Type B pancreatic cell (in vitro differentiated cells): ENCODE results near the gene SVOP. TPM values are rescaled to one million over a fixed set of nuclear protein-coding genes. Genes with fewer than 3 reads are reported as not detected.

Source experiments
- DNase-seq: peaks from one replicate; pipeline ENCODE4 v3.0.0; 2021; ENCODE audit warnings: mixed read lengths; ENCODE audit not compliant: unreplicated experiment; ENCODE audit errors: extremely low spot score
- H3K27ac Mint-ChIP-seq: 2 replicates; pipeline ENCODE4 v1.8.0; 2021; ENCODE audit warnings: mild to moderate bottlenecking, mixed read lengths
- H3K27me3 Mint-ChIP-seq: 2 replicates; pipeline ENCODE4 v1.8.0; 2021; ENCODE audit warnings: mixed read lengths
- H3K36me3 Mint-ChIP-seq: 2 replicates; pipeline ENCODE4 v1.8.0; 2021; ENCODE audit warnings: mixed read lengths
- H3K4me1 Mint-ChIP-seq: one replicate; pipeline ENCODE4 v1.8.0; 2021; ENCODE audit warnings: mixed read lengths; ENCODE audit not compliant: unreplicated experiment
- H3K4me3 Mint-ChIP-seq: 2 replicates; pipeline ENCODE4 v1.8.0; 2021; ENCODE audit warnings: mild to moderate bottlenecking, mixed read lengths
- H3K9me3 Mint-ChIP-seq: 2 replicates; pipeline ENCODE4 v1.8.0; 2021; ENCODE audit warnings: mixed read lengths
- CTCF ChIP-seq: fragments of 200-600 bp; sonication (generic); conservative IDR thresholded peaks from 2 replicates; pipeline ENCODE4 v1.5.0; 2021; ENCODE audit warnings: antibody characterized with exemption, mild to moderate bottlenecking
- total RNA-seq: library from RNA; stranded (reverse); gene quantifications from 2 replicates; pipeline ENCODE4 v1.2.1, GENCODE V29; 2021; ENCODE audit warnings: low replicate concordance

SVOP gene
- total RNA-seq, 1 donor from 2014 or later, result 3.6 TPM

DNA sequence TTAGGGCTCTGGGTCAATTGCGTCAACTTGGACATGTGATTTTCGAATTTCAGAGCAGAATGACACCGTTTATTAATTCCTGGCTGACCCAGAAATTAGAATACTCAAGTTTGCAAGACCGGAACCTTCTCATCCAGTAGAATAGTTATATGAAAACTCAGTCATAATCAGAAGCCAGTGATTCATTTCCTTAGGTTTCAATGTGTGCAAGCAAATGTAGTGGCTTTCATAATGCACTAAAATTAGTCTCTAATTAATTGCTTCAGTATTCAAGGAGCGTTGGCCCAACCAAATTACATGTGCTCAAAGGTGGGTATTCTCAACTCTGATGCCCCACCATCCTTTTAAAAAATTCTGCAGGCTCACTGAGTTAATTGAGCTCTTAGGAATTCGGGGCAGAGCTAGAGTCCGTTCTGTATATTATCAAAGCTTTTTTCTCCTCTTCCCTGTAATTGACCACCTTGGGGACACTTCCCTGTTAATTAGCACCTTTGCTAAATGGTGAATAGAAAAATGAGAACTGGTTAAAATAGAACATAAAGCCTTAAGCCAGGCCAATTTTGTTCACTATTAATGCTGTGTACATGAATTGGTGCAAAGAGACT, 85.6 kb downstream of the SVOP start:
- H3K4me3 Mint-ChIP-seq, result no peak overlapping the region
- no peak for DNase-seq
- no peak for TF ChIP-seq CTCF
- H3K27ac Mint-ChIP-seq, result no peak overlapping the region
- no peaks in the 10 kb centered on the region for H3K36me3 Mint-ChIP-seq
- H3K9me3 Mint-ChIP-seq, result no peaks in the 10 kb centered on the region
- H3K4me1 Mint-ChIP-seq, result no peaks in the 10 kb centered on the region
- H3K27me3 Mint-ChIP-seq, result peaks cover 17% of the 10 kb centered on the region

DNA sequence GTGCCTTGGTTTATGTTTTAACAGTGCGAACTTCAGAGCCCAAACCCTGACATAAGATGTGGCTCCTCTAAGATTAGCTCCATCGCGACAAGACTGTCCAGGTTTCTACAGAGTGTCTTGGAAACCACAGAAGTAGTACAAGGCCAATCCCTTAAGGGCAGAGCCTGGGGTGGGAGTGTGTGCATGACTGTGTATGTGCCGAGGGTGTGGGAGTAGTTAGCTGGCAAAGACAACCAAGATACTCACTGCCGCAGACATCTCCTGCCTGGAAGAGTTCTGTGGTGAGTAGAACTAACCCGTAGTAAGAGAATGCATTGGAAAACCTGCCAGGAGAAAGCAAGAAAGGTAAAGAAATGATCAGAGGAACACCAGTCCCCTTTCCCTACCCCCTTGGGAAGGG, 86.9 kb downstream of the SVOP start:
- H3K36me3 Mint-ChIP-seq, result no peaks in the 10 kb centered on the region
- no peak overlapping the region for H3K4me3 Mint-ChIP-seq
- no peak for TF ChIP-seq CTCF
- no peak overlapping the region for H3K27ac Mint-ChIP-seq
- DNase-seq, result no peak
- H3K27me3 Mint-ChIP-seq, result peaks cover 17% of the 10 kb centered on the region
- H3K4me1 Mint-ChIP-seq, result no peaks in the 10 kb centered on the region
- H3K9me3 Mint-ChIP-seq, result no peaks in the 10 kb centered on the region

DNA sequence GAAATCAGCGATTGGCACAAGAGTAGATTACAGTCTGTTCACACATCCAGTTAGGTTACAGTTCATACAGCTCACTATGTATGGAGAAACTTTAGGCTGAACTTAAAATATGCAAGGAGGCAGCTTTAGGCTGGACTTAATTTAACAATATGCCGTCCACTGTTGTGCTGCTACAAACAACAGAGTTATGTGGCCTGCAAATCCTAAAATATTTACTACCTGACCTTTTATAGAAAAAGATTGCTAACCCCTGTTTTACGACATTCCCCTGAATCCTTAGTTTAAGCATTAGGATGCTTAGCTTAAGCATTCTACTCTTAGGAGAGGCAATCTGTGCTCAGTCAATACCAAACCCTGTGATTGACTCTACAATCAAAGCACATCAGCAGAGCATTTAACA, 90.1 kb downstream of the SVOP start:
- Mint-ChIP-seq H3K9me3 (peaks cover 5% of the 10 kb centered on the region), H3K36me3 (no peaks in the 10 kb centered on the region), H3K4me1 (no peaks in the 10 kb centered on the region), H3K4me3 (no peak overlapping the region), H3K27me3 (peaks cover 7% of the 10 kb centered on the region), H3K27ac (no peak overlapping the region)
- no peak for DNase-seq
- TF ChIP-seq CTCF, result no peak

- TF ChIP-seq CTCF, result no peak
- H3K4me1 Mint-ChIP-seq, result no peaks in the 10 kb centered on the region
- no peaks in the 10 kb centered on the region for H3K36me3 Mint-ChIP-seq
- no peak for DNase-seq
- peaks cover 7% of the 10 kb centered on the region for H3K27me3 Mint-ChIP-seq
- no peak overlapping the region for H3K27ac Mint-ChIP-seq
- H3K4me3 Mint-ChIP-seq, result no peak overlapping the region
- peaks cover 5% of the 10 kb centered on the region for H3K9me3 Mint-ChIP-seq
These were observed 90.7 kb downstream of the SVOP start for GRCh38 chr12:108930155-108930554.

GRCh38 chr12:108928695-108929094, 92.2 kb downstream of the SVOP start:
- no peak for DNase-seq
- no peaks in the 10 kb centered on the region for H3K4me1 Mint-ChIP-seq
- H3K36me3 Mint-ChIP-seq, result no peaks in the 10 kb centered on the region
- no peak overlapping the region for H3K4me3 Mint-ChIP-seq
- peaks cover 7% of the 10 kb centered on the region for H3K27me3 Mint-ChIP-seq
- H3K27ac Mint-ChIP-seq, result no peak overlapping the region
- no peak for TF ChIP-seq CTCF
- H3K9me3 Mint-ChIP-seq, result peaks cover 5% of the 10 kb centered on the region

- Mint-ChIP-seq H3K36me3 (no peaks in the 10 kb centered on the region), H3K27me3 (peaks cover 14% of the 10 kb centered on the region)
- TF ChIP-seq CTCF, result no peak
These were observed 98.0 kb downstream of the SVOP start for GRCh38 chr12:108922918-108923317.

More at GRCh38 chr12:108922918-108923317, 98.0 kb downstream of the SVOP start:
- H3K4me1 Mint-ChIP-seq, result no peaks in the 10 kb centered on the region
- no peak overlapping the region for H3K27ac Mint-ChIP-seq
- DNase-seq, result no peak
- no peak overlapping the region for H3K4me3 Mint-ChIP-seq
- peaks cover 8% of the 10 kb centered on the region for H3K9me3 Mint-ChIP-seq
